A549 (cell line): Measurements from ENCODE around the gene GPS1. TPM values are rescaled to one million over a fixed set of nuclear protein-coding genes. Genes with fewer than 3 reads are reported as not detected.

Experiments
- ATAC-seq, 2 experiments: fragments of 200-7000 bp in 1 of 2; fragments of >200 bp in 1 of 2; cut with Nextera tagmentation in 1 of 2; cut with Tn5 transposase in 1 of 2; 3 replicates each; pipeline versions ENCODE4 v1.8.0 to v1.9.1; 2018 to 2020; ENCODE audit warnings: mild to moderate bottlenecking in 1 of 2, moderate library complexity in 1 of 2
- CTCF ChIA-PET: fragments of 300-600 bp; sonication (Branson Sonifier 250); formaldehyde crosslinking; extraction: SDS; loops from one replicate; lab custom pipeline; 2021; ENCODE audit warnings: antibody characterized with exemption, inconsistent platforms; lab: Yijun Ruan, JAX
- POLR2A ChIA-PET: fragments of 350-600 bp; formaldehyde crosslinking; extraction: SDS; loops from one replicate; lab custom pipeline; 2021; ENCODE audit warnings: antibody characterized with exemption, inconsistent platforms; lab: Yijun Ruan, JAX
- DNase-seq, 2 experiments: peaks; one replicate each; pipeline versions ENCODE4 v3.0.0 to v3.0.0-alpha.2; 2011 to 2016; ENCODE audit warnings: low read depth in 1 of 2, low spot score in 1 of 2
- FAIRE-seq: peaks from 2 replicates; lab custom pipeline; 2011; peaks lifted over from hg19 to GRCh38; lab: Jason Lieb, UNC
- H3K27ac ChIP-seq, 2 experiments: fragments of >200 bp; sonication (Bioruptor Twin); formaldehyde crosslinking; 3 replicates each; pipeline ENCODE4 v1.5.1; 2016 to 2017
- H3K4me1 ChIP-seq: fragments of >200 bp; sonication (Bioruptor Twin); formaldehyde crosslinking; 3 replicates; pipeline ENCODE4 v1.6.1; 2016
- H3K4me2 ChIP-seq: fragments of >200 bp; sonication (Bioruptor Twin); formaldehyde crosslinking; 3 replicates; pipeline ENCODE4 v1.6.1; 2016
- H3K4me3 ChIP-seq: fragments of >200 bp; sonication (Bioruptor Twin); formaldehyde crosslinking; 3 replicates; pipeline ENCODE4 v1.5.1; 2016
- H3K9me3 ChIP-seq: fragments of >200 bp; sonication (Bioruptor Twin); formaldehyde crosslinking; 3 replicates; pipeline ENCODE4 v1.6.1; 2016
- BCL3 ChIP-seq: fragments of >200 bp; sonication (Bioruptor Twin); formaldehyde crosslinking; IDR thresholded peaks from 3 replicates; pipeline ENCODE4 v1.6.1; 2016
- CBX2 ChIP-seq: fragments of 200-600 bp; sonication (generic); IDR thresholded peaks from 2 replicates; pipeline ENCODE4 v1.6.1; 2016; ENCODE audit warnings: low read depth, mild to moderate bottlenecking, borderline replicate concordance
- CEBPB ChIP-seq, 2 experiments: fragments of >200 bp in 1 of 2; sonication (Bioruptor Twin) in 1 of 2; formaldehyde crosslinking in 1 of 2; IDR thresholded peaks; 2 replicates each; pipeline ENCODE4 v1.6.1; 2012 to 2016
- ELK1 ChIP-seq: fragments of 150-350 bp; IDR thresholded peaks from 2 replicates; pipeline ENCODE4 v1.6.1; 2014; ENCODE audit warnings: low read depth, mild to moderate bottlenecking, low read length
- HES2 ChIP-seq: fragments of >200 bp; sonication (Bioruptor Twin); formaldehyde crosslinking; IDR thresholded peaks from 2 replicates; pipeline ENCODE4 v1.6.1; 2016
- HOXB13 ChIP-seq: fragments of 250-450 bp; sonication (Bioruptor Pico); IDR thresholded peaks from 2 replicates; pipeline ENCODE4 v1.5.0; 2020; ENCODE audit warnings: low read depth, mild to moderate bottlenecking, moderate library complexity
- JUNB ChIP-seq: fragments of >200 bp; sonication (Bioruptor Twin); formaldehyde crosslinking; IDR thresholded peaks from 2 replicates; pipeline ENCODE4 v1.6.1; 2016
- MAFK ChIP-seq: fragments of 450-650 bp; IDR thresholded peaks from 2 replicates; pipeline ENCODE4 v1.6.1; 2014; ENCODE audit not compliant: partially characterized antibody
- MAX ChIP-seq: IDR thresholded peaks from 2 replicates; pipeline ENCODE4 v1.6.1; 2012
- NFE2L2 ChIP-seq: fragments of 150-350 bp; conservative IDR thresholded peaks from 2 replicates; pipeline ENCODE4 v1.6.1; 2014; ENCODE audit warnings: low read length
- NPAS2 ChIP-seq: fragments of 250-450 bp; sonication (Bioruptor Pico); IDR thresholded peaks from 2 replicates; pipeline ENCODE4 v1.8.0; 2022; ENCODE audit warnings: mild to moderate bottlenecking, moderate library complexity, borderline replicate concordance
- NR3C1 ChIP-seq: fragments of >200 bp; sonication (Bioruptor Twin); formaldehyde crosslinking; IDR thresholded peaks from 3 replicates; pipeline ENCODE4 v1.6.1; 2017
- PHF8 ChIP-seq: fragments of 200-600 bp; sonication (generic); IDR thresholded peaks from 2 replicates; pipeline ENCODE4 v1.6.1; 2016; ENCODE audit warnings: low read depth, mild to moderate bottlenecking, antibody characterized with exemption, moderate library complexity, borderline replicate concordance
- POLR2A ChIP-seq: IDR thresholded peaks from 2 replicates; pipeline ENCODE4 v1.6.1; 2012; ENCODE audit warnings: mild to moderate bottlenecking, low read length
- POLR2AphosphoS2 ChIP-seq: conservative IDR thresholded peaks from 2 replicates; pipeline ENCODE4 v1.6.1; 2012; ENCODE audit warnings: low read length, improper control_type of control experiment, inconsistent platforms
- RAD21 ChIP-seq, 2 experiments: fragments of >200 bp in 1 of 2; sonication (Bioruptor Twin) in 1 of 2; formaldehyde crosslinking in 1 of 2; IDR thresholded peaks in 1 of 2; conservative IDR thresholded peaks in 1 of 2; 2 replicates in 1 of 2; 3 replicates in 1 of 2; pipeline ENCODE4 v1.6.1; 2012 to 2018; ENCODE audit warnings: inconsistent platforms in 1 of 2
- REST ChIP-seq: fragments of 200-600 bp; sonication (generic); IDR thresholded peaks from 2 replicates; pipeline ENCODE4 v1.6.1; 2016; ENCODE audit warnings: antibody characterized with exemption, mild to moderate bottlenecking, moderate library complexity
- RFX5 ChIP-seq: fragments of 450-650 bp; IDR thresholded peaks from 2 replicates; pipeline ENCODE4 v1.7.1; 2014; ENCODE audit warnings: antibody characterized with exemption, mild to moderate bottlenecking, moderate library complexity
- SREBF2 ChIP-seq: fragments of 450-650 bp; IDR thresholded peaks from 2 replicates; pipeline ENCODE4 v1.6.1; 2014; ENCODE audit warnings: mild to moderate bottlenecking, moderate library complexity
- TFCP2L1 ChIP-seq: fragments of 250-450 bp; sonication (Bioruptor Pico); IDR thresholded peaks from 2 replicates; pipeline ENCODE4 v1.5.0; 2021; ENCODE audit warnings: mild to moderate bottlenecking
- TP53 ChIP-seq: fragments of 250-450 bp; sonication (Bioruptor Pico); IDR thresholded peaks from 2 replicates; pipeline ENCODE4 v1.5.0; 2021; ENCODE audit warnings: mild to moderate bottlenecking, moderate library complexity
- ZC3H11A ChIP-seq: fragments of 450-650 bp; IDR thresholded peaks from 2 replicates; pipeline ENCODE4 v1.6.1; 2014; ENCODE audit warnings: antibody characterized with exemption, mild to moderate bottlenecking
- ZFP36 ChIP-seq: fragments of 450-650 bp; IDR thresholded peaks from 2 replicates; pipeline ENCODE4 v1.6.1; 2014; ENCODE audit warnings: borderline replicate concordance; ENCODE audit not compliant: partially characterized antibody
- ZNF302 ChIP-seq: fragments of 250-450 bp; sonication (Bioruptor Pico); IDR thresholded peaks from 2 replicates; pipeline ENCODE4 v1.9.0; 2021; ENCODE audit warnings: inconsistent platforms, mild to moderate bottlenecking, moderate library complexity
- WGBS: methylation state at CpG from one replicate; pipeline ENCODE4 v1.1.6; 2017; ENCODE audit errors: missing lambda C conversion rate; 5-methylcytosine and 5-hydroxymethylcytosine counted together
- polyA plus RNA-seq, 4 experiments: library from polyadenylated mRNA; depleted of rRNA in 3 of 4; stranded (reverse); fragments of >200 nt; fragmentation: RNase III in 1 of 4; extraction: RNeasy Plus Mini Kit Qiagen cat#74134 plus additional on column Dnase treatment in 1 of 4; gene quantifications; 2 replicates in 3 of 4; 3 replicates in 1 of 4; pipeline ENCODE4 v1.2.3, GENCODE V29; 2011 to 2017

GPS1 gene
- polyA plus RNA-seq, 2 of the 4 experiments (the other 2 are of a cell fraction): 89.4 to 126 TPM

GRCh38 chr17:82083533-82084359 lies 32.0 kb downstream of the GPS1 start:
- Histone ChIP-seq H3K4me3 (no peak overlapping the region), H3K27ac (no peak overlapping the region), H3K4me1 (no peaks in the 10 kb centered on the region)
- WGBS: 93% methylated on average over 53 of the region's 55 CpGs
- CTCF ChIA-PET: no interaction called here
- TF ChIP-seq ELK1: no peak
- no peak for TF ChIP-seq TP53 (CRISPR knock-in tag)
- TF ChIP-seq SREBF2: no peak
- TF ChIP-seq RFX5: no peak
- TF ChIP-seq CBX2: no peak
- no peak for TF ChIP-seq ZFP36
- TF ChIP-seq REST: no peak
- TF ChIP-seq, all 56 proteins: peak for 0
- POLR2A ChIA-PET: no interaction called here
- DNase-seq (no peak), ATAC-seq (no peak), FAIRE-seq (no peak)
- no peak overlapping the region for H3K4me2 ChIP-seq
- H3K9me3 ChIP-seq: no peaks in the 10 kb centered on the region

- H3K4me2 ChIP-seq: no peak overlapping the region
- CTCF ChIA-PET: interaction anchor here (0.7 to 1.0 kb wide), 2 partner anchors 54 to 56 kb away, joined by 3 to 4 read pairs; no protein-coding TSS in a partner anchor
- whole genome bisulfite sequencing: 94% methylated on average over 26 of the region's 31 CpGs
Observed at GRCh38 chr17:82084373-82085030, 32.8 kb downstream of the GPS1 start.

GRCh38 chr17:82085031-82085861 lies 33.5 kb downstream of the GPS1 start:
- WGBS: 90% methylated on average over 39 of the region's 49 CpGs
- FAIRE-seq (no peak), DNase-seq (no peak), ATAC-seq (no peak)
- TF ChIP-seq BCL3 (no peak), ZNF302 (no peak), POLR2AphosphoS2 (no peak), TFCP2L1 (no peak), POLR2A (no peak), ZFP36 (no peak), CEBPB (IDR thresholded peaks at IDR 0.05) (no peak), JUNB (no peak), ZC3H11A (no peak), RFX5 (no peak), NFE2L2 (no peak), NR3C1 (no peak), PHF8 (no peak), MAX (no peak), NPAS2 (no peak), MAFK (no peak), RAD21 (conservative IDR thresholded peaks at IDR 0.05 in 1 of 2, IDR thresholded peaks at IDR 0.05 in 1 of 2) (no peak)
- Histone ChIP-seq H3K9me3 (no peaks in the 10 kb centered on the region), H3K4me1 (no peaks in the 10 kb centered on the region), H3K4me3 (no peak overlapping the region), H3K27ac (no peak overlapping the region), H3K4me2 (no peak overlapping the region)
- POLR2A ChIA-PET: interaction anchor here (1.4 kb wide), 1 partner anchor 13 kb away, joined by 6 read pairs; the partner anchor contains the start of gene FASN
- CTCF ChIA-PET: interaction anchor here (0.7 to 1.0 kb wide), 3 partner anchors 49 to 56 kb away, joined by 3 to 4 read pairs (median 3); no protein-coding TSS in a partner anchor

More at GRCh38 chr17:82084373-82085030, 32.8 kb downstream of the GPS1 start:
- Histone ChIP-seq H3K4me3 (no peak overlapping the region), H3K27ac (no peak overlapping the region), H3K9me3 (no peaks in the 10 kb centered on the region), H3K4me1 (no peaks in the 10 kb centered on the region)
- DNase-seq (no peak), ATAC-seq (no peak), FAIRE-seq (no peak)
- POLR2A ChIA-PET: interaction anchor here (1.4 kb wide), 1 partner anchor 14 kb away, joined by 6 read pairs; the partner anchor contains the start of gene FASN
- TF ChIP-seq HES2 (no peak), CBX2 (no peak), HOXB13 (no peak)
